IMR-90 (cell line): ENCODE data around the gene ZDHHC8. TPM values are rescaled to one million over a fixed set of nuclear protein-coding genes. Genes with fewer than 3 reads are reported as not detected.

Experiments
- ATAC-seq: fragments of 200-7000 bp; cut with Tn5 transposase; 2 replicates; pipeline ENCODE4 v1.9.1; 2020; ENCODE audit warnings: low read depth, mild to moderate bottlenecking, moderate library complexity
- BruUV-seq: library from RNA; stranded (reverse); fragments of 400-500 nt; replicated peaks from 2 replicates; lab custom pipeline; 2021; lab: Mats Ljungman, UMichigan
- CTCF ChIA-PET: fragments of 300-600 bp; formaldehyde crosslinking; extraction: SDS; loops from one replicate; lab custom pipeline; 2021; ENCODE audit warnings: antibody characterized with exemption; lab: Yijun Ruan, JAX
- POLR2A ChIA-PET: fragments of 300-600 bp; sonication (Branson Sonifier 250); formaldehyde crosslinking; loops from one replicate; lab custom pipeline; 2022; ENCODE audit warnings: antibody characterized with exemption; ENCODE audit not compliant: unreplicated experiment; lab: Charles Lee
- DNase-seq: peaks from one replicate; pipeline ENCODE4 v3.0.0; 2013
- H2AFZ ChIP-seq: replicated peaks from 2 replicates; pipeline ENCODE3; 2013; ENCODE audit warnings: low read length, mild to moderate bottlenecking; ENCODE audit not compliant: poor library complexity
- H2AK5ac ChIP-seq: 2 replicates; pipeline ENCODE4 v1.6.1; 2013; ENCODE audit warnings: low read depth, low read length, inconsistent platforms
- H2AK9ac ChIP-seq: replicated peaks from 2 replicates; pipeline ENCODE3; 2013; ENCODE audit warnings: mild to moderate bottlenecking, low read depth, low read length, moderate library complexity; ENCODE audit not compliant: poor library complexity
- H2BK120ac ChIP-seq: 2 replicates; pipeline ENCODE4 v1.6.1; 2013; ENCODE audit warnings: low read depth, low read length, inconsistent platforms
- H2BK15ac ChIP-seq: 3 replicates; pipeline ENCODE4 v1.6.1; 2013; ENCODE audit warnings: low read depth, low read length, inconsistent platforms
- H2BK20ac ChIP-seq: 2 replicates; pipeline ENCODE4 v1.6.1; 2013; ENCODE audit warnings: low read depth, mild to moderate bottlenecking, inconsistent platforms, low read length, moderate library complexity
- H2BK5ac ChIP-seq: 2 replicates; pipeline ENCODE4 v1.6.1; 2013; ENCODE audit warnings: mild to moderate bottlenecking, low read depth, low read length, inconsistent platforms; ENCODE audit not compliant: poor library complexity, severe bottlenecking
- H3K14ac ChIP-seq: replicated peaks from 2 replicates; pipeline ENCODE4 v1.6.1; 2013; ENCODE audit warnings: low read depth, low read length, inconsistent platforms
- H3K18ac ChIP-seq: 2 replicates; pipeline ENCODE4 v1.6.1; 2013; ENCODE audit warnings: low read depth, low read length, control low read depth
- H3K23ac ChIP-seq: 2 replicates; pipeline ENCODE4 v1.6.1; 2013; ENCODE audit warnings: low read depth, low read length, inconsistent platforms
- H3K27ac ChIP-seq: 2 replicates; pipeline ENCODE4 v1.5.1; 2013; ENCODE audit warnings: mild to moderate bottlenecking, control low read depth, low read length; ENCODE audit not compliant: insufficient read depth
- H3K27me3 ChIP-seq: 2 replicates; pipeline ENCODE4 v1.6.1; 2013; ENCODE audit warnings: low read length; ENCODE audit not compliant: control insufficient read depth, insufficient read depth
- H3K36me3 ChIP-seq: 2 replicates; pipeline ENCODE4 v1.6.1; 2013; ENCODE audit warnings: low read length, mixed read lengths; ENCODE audit not compliant: control insufficient read depth, insufficient read depth
- H3K4ac ChIP-seq: 2 replicates; pipeline ENCODE4 v1.6.1; 2013; ENCODE audit warnings: low read depth, low read length, inconsistent platforms
- H3K4me1 ChIP-seq: 2 replicates; pipeline ENCODE4 v1.6.1; 2013; ENCODE audit warnings: low read length, mixed read lengths; ENCODE audit not compliant: control insufficient read depth, insufficient read depth
- H3K4me2 ChIP-seq: 2 replicates; pipeline ENCODE4 v1.6.1; 2013; ENCODE audit warnings: low read depth, mild to moderate bottlenecking, control low read depth, low read length, moderate library complexity
- H3K4me3 ChIP-seq: 2 replicates; pipeline ENCODE4 v1.5.1; 2013; ENCODE audit warnings: low read depth, mild to moderate bottlenecking, control low read depth, low read length, moderate library complexity; ENCODE audit not compliant: insufficient read depth
- H3K56ac ChIP-seq: 2 replicates; pipeline ENCODE4 v1.6.1; 2013; ENCODE audit warnings: low read length, inconsistent platforms; ENCODE audit not compliant: insufficient read depth; ENCODE audit errors: extremely low read depth
- H3K79me1 ChIP-seq, 2 experiments: 2 replicates each; pipeline ENCODE4 v1.6.1; 2013; ENCODE audit warnings: low read length in 2 of 2, inconsistent platforms in 1 of 2, low read depth in 1 of 2
- H3K9ac ChIP-seq: 2 replicates; pipeline ENCODE4 v1.6.1; 2013; ENCODE audit warnings: low read depth, low read length, control low read depth
- H3K9me1 ChIP-seq: 2 replicates; pipeline ENCODE4 v1.6.1; 2013; ENCODE audit warnings: low read length, inconsistent platforms; ENCODE audit not compliant: insufficient read depth
- H3K9me3 ChIP-seq: 2 replicates; pipeline ENCODE4 v1.6.1; 2013; ENCODE audit warnings: low read length; ENCODE audit not compliant: control insufficient read depth, insufficient read depth
- H4K20me1 ChIP-seq: 2 replicates; pipeline ENCODE4 v1.6.1; 2013; ENCODE audit warnings: low read length, inconsistent platforms; ENCODE audit not compliant: insufficient read depth
- H4K5ac ChIP-seq: 2 replicates; pipeline ENCODE4 v1.6.1; 2013; ENCODE audit warnings: mild to moderate bottlenecking, low read depth, low read length, control low read depth
- H4K8ac ChIP-seq, 2 experiments: 2 replicates each; pipeline ENCODE4 v1.6.1; 2013; ENCODE audit warnings: low read depth in 2 of 2, low read length in 2 of 2, control low read depth in 1 of 2, inconsistent platforms in 1 of 2
- H4K91ac ChIP-seq: 2 replicates; pipeline ENCODE4 v1.6.1; 2013; ENCODE audit warnings: low read depth, low read length, inconsistent platforms; ENCODE audit not compliant: insufficient read depth
- CHD1 ChIP-seq: IDR thresholded peaks from 2 replicates; pipeline ENCODE4 v1.6.1; 2012; ENCODE audit warnings: low read depth, low read length, improper control_type of control experiment
- NFE2L2 ChIP-seq: fragments of 150-350 bp; IDR thresholded peaks from 2 replicates; pipeline ENCODE4 v1.6.1; 2016; ENCODE audit warnings: low read depth, mild to moderate bottlenecking, low read length
- SMC3 ChIP-seq: fragments of 150-350 bp; IDR thresholded peaks from 2 replicates; pipeline ENCODE4 v1.6.1; 2016; ENCODE audit warnings: low read depth, mild to moderate bottlenecking, antibody characterized with exemption, low read length, moderate library complexity
- WGBS, 2 experiments: methylation state at CpG; one replicate each; pipeline versions ENCODE4 v1.1.5 to v1.1.7; 2013; ENCODE audit warnings: missing lambda C conversion rate in 2 of 2; ENCODE audit not compliant: insufficient read length in 1 of 2; ENCODE audit errors: extremely low coverage in 2 of 2; 5-methylcytosine and 5-hydroxymethylcytosine counted together
- dilution Hi-C: fragments of 300-500 bp; cut with HindIII; formaldehyde crosslinking; loops from one replicate; pipeline ENCODE4 v1.14.3; 2018; ENCODE audit warnings: low sequenced_read_pairs; ENCODE audit not compliant: unreplicated experiment
- in situ Hi-C: fragments of 300-500 bp; cut with MboI; formaldehyde crosslinking; loops from 3 replicates; pipeline ENCODE4 v1.14.3; 2019; ENCODE audit warnings: low sequenced_read_pairs, inconsistent platforms, mixed read lengths
- intact Hi-C: fragments of 100-400 bp; cut with micrococcal nuclease; formaldehyde crosslinking; loops from 2 replicates; pipeline ENCODE4 v1.10.0; 2022
- polyA plus RNA-seq, 3 experiments: library from polyadenylated mRNA; depleted of rRNA; stranded (reverse); fragments of >200 nt; gene quantifications; 2 replicates each; pipeline ENCODE4 v1.2.3, GENCODE V29; 2012; ENCODE audit warnings: low replicate concordance in 1 of 3
- total RNA-seq: library from RNA; depleted of rRNA; stranded (reverse); fragments of >200 nt; gene quantifications from 2 replicates; pipeline ENCODE4 v1.2.3, GENCODE V29; 2012
- TF ChIP-seq, protein P1 (sequence below): conservative IDR thresholded peaks from 2 replicates; pipeline ENCODE4 v1.5.1; 2012; ENCODE audit warnings: mild to moderate bottlenecking, low read depth, low read length, improper control_type of control experiment
- TF ChIP-seq, protein P2 (sequence below): fragments of 150-350 bp; IDR thresholded peaks from 2 replicates; pipeline ENCODE4 v1.6.1; 2017; ENCODE audit warnings: mild to moderate bottlenecking, antibody characterized with exemption, low read length, low read depth

Gene ZDHHC8
- total and polyA plus RNA-seq, 2 of the 4 experiments (the other 2 are of a cell fraction) = 2.5 to 72.6 TPM

DNA sequence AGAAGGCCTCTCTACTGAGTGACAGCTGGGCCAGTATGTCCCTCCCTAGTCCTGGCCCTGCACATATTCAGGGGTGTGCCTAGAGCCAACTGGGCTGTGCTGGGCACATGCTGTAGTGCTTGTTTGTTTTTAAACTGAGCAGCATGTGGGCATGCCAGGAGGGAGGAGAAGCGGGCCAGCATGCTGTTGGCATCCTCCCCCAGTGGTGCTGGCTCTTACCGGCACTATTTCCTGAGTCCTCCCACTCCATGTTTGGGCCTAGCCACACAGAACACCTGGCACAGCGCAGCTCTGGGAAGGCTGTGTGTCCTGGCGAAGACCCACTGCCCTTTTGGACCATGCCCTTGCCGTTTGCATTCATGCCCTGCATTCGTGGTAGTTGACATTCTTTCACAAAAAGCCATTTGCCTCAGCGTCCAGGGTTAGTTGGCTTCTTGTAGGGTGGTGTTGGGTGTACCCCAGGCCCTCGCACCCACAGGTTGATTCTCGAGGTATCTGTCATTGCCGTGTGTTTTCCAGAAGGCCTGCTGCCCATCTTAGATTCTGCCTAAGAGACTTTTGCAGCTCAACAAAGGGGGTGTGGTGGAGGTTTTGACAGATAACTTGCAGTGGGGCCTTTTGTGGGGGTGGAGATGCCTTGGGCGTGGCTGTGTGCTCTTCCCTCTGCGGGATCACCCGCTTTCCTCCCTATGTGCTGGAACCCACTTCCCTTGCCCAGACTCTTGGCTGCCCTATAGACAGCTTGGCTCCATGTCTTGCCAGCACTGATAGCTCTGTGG lies 38.0 kb upstream of the ZDHHC8 start (continued):
- no peak for TF ChIP-seq SMC3

DNA sequence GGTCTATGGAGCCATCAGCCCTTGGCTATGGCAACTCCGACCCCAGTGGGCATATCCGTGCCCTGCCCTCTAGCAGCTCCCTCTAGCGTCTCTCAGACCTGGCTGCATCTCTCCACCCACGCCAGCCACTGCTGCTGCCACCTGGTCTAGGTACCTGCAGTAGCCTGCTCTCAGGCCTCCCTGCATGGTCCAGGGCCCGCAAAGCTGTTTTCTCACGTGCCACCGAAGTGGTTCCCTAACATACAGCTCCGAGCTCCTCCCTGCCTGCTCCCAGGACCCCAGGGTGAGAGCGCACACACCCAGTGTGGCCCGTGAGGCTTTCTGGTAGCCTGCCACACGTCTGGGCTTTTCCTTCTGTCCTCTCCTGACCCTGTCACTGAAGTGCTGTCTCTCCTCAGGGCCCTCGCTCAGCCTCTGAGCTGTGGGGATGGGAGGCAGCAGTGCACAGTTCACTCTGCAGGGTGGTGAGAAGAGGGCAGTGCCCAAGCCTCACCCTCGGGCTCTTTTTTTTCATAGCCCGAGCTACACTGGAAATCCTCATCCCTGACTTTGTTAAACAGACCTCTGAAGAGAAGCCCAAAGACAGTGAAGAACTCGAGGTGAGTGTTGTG lies 37.3 kb upstream of the ZDHHC8 start:
- Histone ChIP-seq H3K14ac (no peak overlapping the region), H3K36me3 (peaks cover 72% of the 10 kb centered on the region)
- intact Hi-C loops = no loop called here

More for the DNA sequence above, 37.3 kb upstream of the ZDHHC8 start:
- in situ Hi-C loops (no loop called here), dilution Hi-C loops (no loop called here)
- H4K91ac ChIP-seq = no peak overlapping the region
- H2AFZ ChIP-seq = no peak overlapping the region
- H3K18ac ChIP-seq = no peak overlapping the region
- no peak overlapping the region for H2BK120ac ChIP-seq
- POLR2A ChIA-PET = no interaction called here
- H3K4me1 ChIP-seq = peaks cover 4% of the 10 kb centered on the region; the same call in 1 of the 2 replicates
- H3K79me1 ChIP-seq = peaks cover 37 to 72% of the 10 kb centered on the region in 2 experiments
- H3K9ac ChIP-seq = no peak overlapping the region
- H2BK5ac ChIP-seq = no peak overlapping the region
- H4K8ac ChIP-seq = no peak overlapping the region
- no peak overlapping the region for H3K23ac ChIP-seq
- H3K4ac ChIP-seq = no peak overlapping the region
- CTCF ChIA-PET = no interaction called here
- no peaks in the 10 kb centered on the region for H3K9me3 ChIP-seq
- H3K4me2 ChIP-seq = no peak overlapping the region
- no peak for DNase-seq
- TF ChIP-seq CHD1 (no peak), NFE2L2 (no peak)
- TF ChIP-seq, protein P1, sequence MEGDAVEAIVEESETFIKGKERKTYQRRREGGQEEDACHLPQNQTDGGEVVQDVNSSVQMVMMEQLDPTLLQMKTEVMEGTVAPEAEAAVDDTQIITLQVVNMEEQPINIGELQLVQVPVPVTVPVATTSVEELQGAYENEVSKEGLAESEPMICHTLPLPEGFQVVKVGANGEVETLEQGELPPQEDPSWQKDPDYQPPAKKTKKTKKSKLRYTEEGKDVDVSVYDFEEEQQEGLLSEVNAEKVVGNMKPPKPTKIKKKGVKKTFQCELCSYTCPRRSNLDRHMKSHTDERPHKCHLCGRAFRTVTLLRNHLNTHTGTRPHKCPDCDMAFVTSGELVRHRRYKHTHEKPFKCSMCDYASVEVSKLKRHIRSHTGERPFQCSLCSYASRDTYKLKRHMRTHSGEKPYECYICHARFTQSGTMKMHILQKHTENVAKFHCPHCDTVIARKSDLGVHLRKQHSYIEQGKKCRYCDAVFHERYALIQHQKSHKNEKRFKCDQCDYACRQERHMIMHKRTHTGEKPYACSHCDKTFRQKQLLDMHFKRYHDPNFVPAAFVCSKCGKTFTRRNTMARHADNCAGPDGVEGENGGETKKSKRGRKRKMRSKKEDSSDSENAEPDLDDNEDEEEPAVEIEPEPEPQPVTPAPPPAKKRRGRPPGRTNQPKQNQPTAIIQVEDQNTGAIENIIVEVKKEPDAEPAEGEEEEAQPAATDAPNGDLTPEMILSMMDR = no peak
- TF ChIP-seq, protein P2, sequence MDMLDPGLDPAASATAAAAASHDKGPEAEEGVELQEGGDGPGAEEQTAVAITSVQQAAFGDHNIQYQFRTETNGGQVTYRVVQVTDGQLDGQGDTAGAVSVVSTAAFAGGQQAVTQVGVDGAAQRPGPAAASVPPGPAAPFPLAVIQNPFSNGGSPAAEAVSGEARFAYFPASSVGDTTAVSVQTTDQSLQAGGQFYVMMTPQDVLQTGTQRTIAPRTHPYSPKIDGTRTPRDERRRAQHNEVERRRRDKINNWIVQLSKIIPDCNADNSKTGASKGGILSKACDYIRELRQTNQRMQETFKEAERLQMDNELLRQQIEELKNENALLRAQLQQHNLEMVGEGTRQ = no peak
- H3K4me3 ChIP-seq = no peak overlapping the region
- no peak overlapping the region for H2BK20ac ChIP-seq
- BruUV-seq = no TSS peak
- H4K5ac ChIP-seq = no peak overlapping the region
- no peak overlapping the region for H3K56ac ChIP-seq
- H3K9me1 ChIP-seq = no peaks in the 10 kb centered on the region
- peaks cover 28% of the 10 kb centered on the region for H4K20me1 ChIP-seq
- H2AK5ac ChIP-seq = no peak overlapping the region; the same call in 1 of the 2 replicates
- no peaks in the 10 kb centered on the region for H3K27me3 ChIP-seq
- no peak overlapping the region for H2BK15ac ChIP-seq
- no peak for ATAC-seq
- H2AK9ac ChIP-seq = no peak overlapping the region
- 87% methylated on average over 7 of the region's 15 CpGs; no CpG with 5 or more reads in 1 of the 2 experiments for WGBS, 2 experiments
- H3K27ac ChIP-seq = no peak overlapping the region
